ENCODE results near the gene GOLT1B.

DNA sequence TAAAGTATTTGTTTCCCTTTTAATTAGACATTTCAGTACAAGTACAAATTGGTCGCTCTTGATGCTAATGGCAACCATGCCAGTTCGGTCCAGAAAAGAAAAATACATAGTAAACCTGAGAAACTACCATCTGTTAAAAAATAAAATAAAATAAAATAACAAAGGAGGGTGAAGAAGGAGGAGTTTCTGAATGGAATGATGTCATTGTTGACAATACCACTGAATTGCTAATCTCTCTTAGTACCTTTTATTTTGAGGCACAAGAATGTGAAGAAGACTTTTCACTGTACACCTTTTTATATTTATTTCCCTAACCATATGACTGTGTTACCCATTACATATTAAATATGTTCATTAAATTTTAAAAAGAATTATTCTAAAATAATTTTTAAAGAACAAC is 44.0 kb downstream of the GOLT1B start:
- TF ChIP-seq POLR2A (IDR thresholded peaks at IDR 0.05) (no peak), POLR2AphosphoS5 (IDR thresholded peaks at IDR 0.05) (no peak)

Measured in prostate gland (tissue), 1 donor.